ENCODE data around the gene INSM2. TPM values are rescaled to one million over a fixed set of nuclear protein-coding genes. Genes with fewer than 3 reads are reported as not detected.
A peak's percentile ranks its signal among the peaks of the same experiment; 100 is the strongest.

The INSM2 gene
- total and polyA plus RNA-seq, 10 of the 15 experiments (the other 5 are each of a cell fraction or from before 2014, with no cell fraction given): 0.06 TPM; not detected in 9

DNA sequence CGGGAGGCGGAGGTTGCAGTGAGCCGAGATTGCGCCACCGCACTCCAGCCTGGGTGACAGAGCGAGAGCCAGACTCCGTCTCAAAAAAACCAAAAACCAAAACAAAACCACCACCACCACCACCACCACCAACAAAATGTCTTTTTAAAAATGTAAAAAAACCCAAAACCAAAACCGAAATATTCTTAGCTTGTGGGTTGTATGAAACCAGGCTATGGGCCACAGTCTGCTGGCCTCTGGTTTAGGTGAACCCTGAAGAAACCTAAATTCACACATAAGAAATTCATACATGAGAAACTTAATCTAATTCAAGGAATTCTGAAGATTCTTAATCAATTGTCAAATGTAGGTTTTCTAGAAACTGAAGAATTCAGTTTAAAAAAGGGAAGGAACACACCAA lies 37.6 kb downstream of the INSM2 start:
- WGBS (ENCODE audit: insufficient coverage, insufficient replicate concordance, low lambda C conversion rate, missing lambda C conversion rate): 70% methylated on average over 8 of the region's 8 CpGs
- no peaks in the 10 kb centered on the region for H3K4me1 ChIP-seq (ENCODE audit: control insufficient read depth, insufficient read depth, low read length)
- ATAC-seq: peak; percentile 77
- RAD21 ChIA-PET (ENCODE audit: unreplicated experiment): no interaction called here
- BruUV-seq (replicated peaks): no TSS peak
- CTCF ChIA-PET: no interaction called here
- no peak for FAIRE-seq
- no peaks in the 10 kb centered on the region for H3K36me3 ChIP-seq (ENCODE audit: control insufficient read depth in 2 of 2, insufficient read depth in 2 of 2, low read length in 1 of 2)
- TF ChIP-seq PBX3 (IDR thresholded peaks at IDR 0.05; ENCODE audit: insufficient replicate concordance, low read depth, low read length): no peak
- TF ChIP-seq, protein P1, sequence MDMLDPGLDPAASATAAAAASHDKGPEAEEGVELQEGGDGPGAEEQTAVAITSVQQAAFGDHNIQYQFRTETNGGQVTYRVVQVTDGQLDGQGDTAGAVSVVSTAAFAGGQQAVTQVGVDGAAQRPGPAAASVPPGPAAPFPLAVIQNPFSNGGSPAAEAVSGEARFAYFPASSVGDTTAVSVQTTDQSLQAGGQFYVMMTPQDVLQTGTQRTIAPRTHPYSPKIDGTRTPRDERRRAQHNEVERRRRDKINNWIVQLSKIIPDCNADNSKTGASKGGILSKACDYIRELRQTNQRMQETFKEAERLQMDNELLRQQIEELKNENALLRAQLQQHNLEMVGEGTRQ (IDR thresholded peaks at IDR 0.05; ENCODE audit: borderline replicate concordance, low read depth, low read length): no peak
- peak in 1 of 2 experiments; percentile 24; a peak in 1 of 4 replicates for TF ChIP-seq IKZF2 (IDR thresholded peaks at IDR 0.05)
- no peak for TF ChIP-seq NFYA (IDR thresholded peaks at IDR 0.05; ENCODE audit: borderline replicate concordance, low read depth, low read length)
- TF ChIP-seq, protein P2, sequence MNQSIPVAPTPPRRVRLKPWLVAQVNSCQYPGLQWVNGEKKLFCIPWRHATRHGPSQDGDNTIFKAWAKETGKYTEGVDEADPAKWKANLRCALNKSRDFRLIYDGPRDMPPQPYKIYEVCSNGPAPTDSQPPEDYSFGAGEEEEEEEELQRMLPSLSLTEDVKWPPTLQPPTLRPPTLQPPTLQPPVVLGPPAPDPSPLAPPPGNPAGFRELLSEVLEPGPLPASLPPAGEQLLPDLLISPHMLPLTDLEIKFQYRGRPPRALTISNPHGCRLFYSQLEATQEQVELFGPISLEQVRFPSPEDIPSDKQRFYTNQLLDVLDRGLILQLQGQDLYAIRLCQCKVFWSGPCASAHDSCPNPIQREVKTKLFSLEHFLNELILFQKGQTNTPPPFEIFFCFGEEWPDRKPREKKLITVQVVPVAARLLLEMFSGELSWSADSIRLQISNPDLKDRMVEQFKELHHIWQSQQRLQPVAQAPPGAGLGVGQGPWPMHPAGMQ (IDR thresholded peaks at IDR 0.05; ENCODE audit: borderline replicate concordance): 0 out of 2 replicates have a peak, but pooled peaks have one; percentile 46
- no peak for TF ChIP-seq SPI1 (IDR thresholded peaks at IDR 0.05; ENCODE audit: borderline replicate concordance, insufficient read depth, low read depth, low read length)
- TF ChIP-seq STAT3 (IDR thresholded peaks at IDR 0.05; ENCODE audit: low read depth, low read length): no peak
- TF ChIP-seq CBX3 (IDR thresholded peaks at IDR 0.05; ENCODE audit: borderline replicate concordance, low read depth): no peak
- no peak for TF ChIP-seq FOXM1 (IDR thresholded peaks at IDR 0.05; ENCODE audit: low read depth, low read length)
- TF ChIP-seq TARDBP (IDR thresholded peaks at IDR 0.05; ENCODE audit: borderline replicate concordance): no peak
- TF ChIP-seq EP300 (IDR thresholded peaks at IDR 0.05; ENCODE audit: borderline replicate concordance in 1 of 2, control insufficient read depth in 1 of 2, low read depth in 2 of 2, low read length in 2 of 2): no peak
- TF ChIP-seq NRF1 (conservative IDR thresholded peaks at IDR 0.05; ENCODE audit: low read depth, low read length): no peak
- no peak for TF ChIP-seq NR2C2 (IDR thresholded peaks at IDR 0.05; ENCODE audit: borderline replicate concordance, control insufficient read depth, insufficient read length, low read depth)
- peak; percentile 33; the same call in 1 of the 2 replicates for TF ChIP-seq RUNX3 (IDR thresholded peaks at IDR 0.05; ENCODE audit: low read length)
- TF ChIP-seq SIN3A (IDR thresholded peaks at IDR 0.05; ENCODE audit: low read depth, low read length): no peak
- TF ChIP-seq NR2F1 (conservative IDR thresholded peaks at IDR 0.05): no peak
- no peak overlapping the region for H3K27ac ChIP-seq (ENCODE audit: control insufficient read depth, insufficient read depth)
- no peak for DNase-seq (ENCODE audit: low read depth, low spot score)
- H2AFZ ChIP-seq (ENCODE audit: control insufficient read depth, low read depth, low read length): no peak overlapping the region
- SMC1A ChIA-PET (ENCODE audit: uncharacterized antibody, unreplicated experiment): no interaction called here
- H3K79me2 ChIP-seq (ENCODE audit: control insufficient read depth, insufficient read depth, low read length): no peaks in the 10 kb centered on the region
- H3K27me3 ChIP-seq (replicated peaks in 1 of 2; ENCODE audit: control insufficient read depth in 2 of 2, insufficient read depth in 2 of 2, low read length in 1 of 2): no peaks in the 10 kb centered on the region
- in situ Hi-C loops (cut with MboI): no loop called here
- H3K9me3 ChIP-seq (replicated peaks; ENCODE audit: control insufficient read depth, insufficient read depth, low read length): no peaks in the 10 kb centered on the region
- H4K20me1 ChIP-seq (ENCODE audit: control insufficient read depth, insufficient read depth): no peaks in the 10 kb centered on the region
- no peak overlapping the region for H3K9ac ChIP-seq (ENCODE audit: control insufficient read depth, insufficient read depth, low read length)
- H3K4me2 ChIP-seq (ENCODE audit: control insufficient read depth, insufficient read depth): no peak overlapping the region
- POLR2A ChIA-PET: no interaction called here
- H3K4me3 ChIP-seq: no peak overlapping the region
- intact Hi-C loops (cut with micrococcal nuclease; ENCODE audit: unreplicated experiment): no loop called here

Data from GM12878 (cell line).